ENCODE data around the gene HPCAL1. TPM values are rescaled to one million over a fixed set of nuclear protein-coding genes. Genes with fewer than 3 reads are reported as not detected.
A peak's percentile ranks its signal among the peaks of the same experiment; 100 is the strongest.

Gene HPCAL1
- total RNA-seq, 1 experiment from 2014 or later = 26.9 TPM

DNA sequence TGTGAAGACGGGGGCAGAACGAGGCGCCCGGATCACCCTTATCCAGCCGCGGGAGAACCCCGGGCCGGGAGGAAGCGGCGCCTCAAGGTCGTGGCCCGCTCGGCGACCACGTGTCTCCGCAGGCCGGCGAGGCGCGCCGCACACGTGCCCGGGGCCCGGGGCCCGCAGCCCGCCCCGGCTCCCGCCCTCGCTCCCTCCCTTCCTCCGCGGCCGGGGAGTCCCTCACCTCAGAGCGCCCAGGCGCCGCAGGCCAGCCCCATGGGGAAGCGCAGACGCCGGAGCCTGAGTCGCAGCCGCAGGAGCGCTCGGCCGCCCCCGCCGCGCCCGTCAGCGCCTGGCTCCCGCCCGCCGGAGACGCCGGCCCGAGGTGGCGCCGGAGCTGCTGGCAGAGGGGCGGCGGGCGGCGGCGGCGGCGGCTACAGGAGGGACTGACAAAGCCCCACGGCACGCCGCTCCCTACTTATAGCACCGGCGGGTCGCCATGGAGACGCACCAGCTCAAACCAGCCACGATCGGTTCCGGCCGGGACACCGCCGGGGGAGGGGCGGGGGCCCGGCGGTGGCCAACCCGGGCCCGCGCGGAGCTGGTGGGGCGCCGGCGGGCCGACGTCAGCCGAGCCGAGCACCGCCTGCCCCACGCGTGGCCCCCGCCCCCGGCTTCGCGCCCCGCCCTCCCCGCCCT is 145.3 kb downstream of the HPCAL1 start, which contains the start of gene ODC1:
Gene ODC1 (minus strand): TSS at position 433 of the 681 bp plus-strand sequence. CDS start 3,295 bp downstream, outside the sequence.
- peaks cover 6% of the 10 kb centered on the region for H3K36me3 ChIP-seq (ENCODE audit: control insufficient read depth, insufficient read depth, low read length)
- DNase-seq = peak; percentile 98 to 99
- no peaks in the 10 kb centered on the region for H3K9me3 ChIP-seq
- H3K36me3 Mint-ChIP-seq (ENCODE audit: insufficient read depth, unreplicated experiment) = peaks cover 50% of the 10 kb centered on the region
- peaks cover 17% of the 10 kb centered on the region for H3K4me1 Mint-ChIP-seq (ENCODE audit: low read depth, unreplicated experiment)
- H3K27me3 ChIP-seq (replicated peaks; ENCODE audit: control insufficient read depth, insufficient read depth, low read length) = no peaks in the 10 kb centered on the region
- no peaks in the 10 kb centered on the region for H3K9me3 Mint-ChIP-seq (ENCODE audit: unreplicated experiment)
- peak within 1 kb of the TSS; percentile 84 for H3K4me3 Mint-ChIP-seq (ENCODE audit: unreplicated experiment)
- H3K27ac Mint-ChIP-seq (ENCODE audit: unreplicated experiment) = peak within 1 kb of the TSS; percentile 87
- BruUV-seq (replicated peaks) = no TSS peak
- intact Hi-C loops (cut with micrococcal nuclease; ENCODE audit: unreplicated experiment) = no loop called here
- TF ChIP-seq CTCF (IDR thresholded peaks at IDR 0.05; ENCODE audit: insufficient read depth in 1 of 2, low read depth in 1 of 2, low read length in 1 of 2, severe bottlenecking in 1 of 2, unreplicated experiment in 1 of 2) = no peak
- H3K4me3 ChIP-seq (ENCODE audit: low read depth, low read length) = peak within 1 kb of the TSS; percentile 97
- no peaks in the 10 kb centered on the region for H3K27me3 Mint-ChIP-seq (ENCODE audit: insufficient read depth, unreplicated experiment)
- POLR2A ChIA-PET = interaction anchor here (0.5 to 2.9 kb wide), 23 partner anchors 8 to 422 kb away, joined by 3 to 15 read pairs (median 5); partner anchors contain the start of gene KLF11
- peaks cover 17% of the 10 kb centered on the region for H3K4me1 ChIP-seq
- CTCF ChIA-PET = interaction anchor here (0.6 to 1.8 kb wide), 6 partner anchors 13 to 327 kb away, joined by 3 to 15 read pairs (median 3); no protein-coding TSS in a partner anchor

DNA sequence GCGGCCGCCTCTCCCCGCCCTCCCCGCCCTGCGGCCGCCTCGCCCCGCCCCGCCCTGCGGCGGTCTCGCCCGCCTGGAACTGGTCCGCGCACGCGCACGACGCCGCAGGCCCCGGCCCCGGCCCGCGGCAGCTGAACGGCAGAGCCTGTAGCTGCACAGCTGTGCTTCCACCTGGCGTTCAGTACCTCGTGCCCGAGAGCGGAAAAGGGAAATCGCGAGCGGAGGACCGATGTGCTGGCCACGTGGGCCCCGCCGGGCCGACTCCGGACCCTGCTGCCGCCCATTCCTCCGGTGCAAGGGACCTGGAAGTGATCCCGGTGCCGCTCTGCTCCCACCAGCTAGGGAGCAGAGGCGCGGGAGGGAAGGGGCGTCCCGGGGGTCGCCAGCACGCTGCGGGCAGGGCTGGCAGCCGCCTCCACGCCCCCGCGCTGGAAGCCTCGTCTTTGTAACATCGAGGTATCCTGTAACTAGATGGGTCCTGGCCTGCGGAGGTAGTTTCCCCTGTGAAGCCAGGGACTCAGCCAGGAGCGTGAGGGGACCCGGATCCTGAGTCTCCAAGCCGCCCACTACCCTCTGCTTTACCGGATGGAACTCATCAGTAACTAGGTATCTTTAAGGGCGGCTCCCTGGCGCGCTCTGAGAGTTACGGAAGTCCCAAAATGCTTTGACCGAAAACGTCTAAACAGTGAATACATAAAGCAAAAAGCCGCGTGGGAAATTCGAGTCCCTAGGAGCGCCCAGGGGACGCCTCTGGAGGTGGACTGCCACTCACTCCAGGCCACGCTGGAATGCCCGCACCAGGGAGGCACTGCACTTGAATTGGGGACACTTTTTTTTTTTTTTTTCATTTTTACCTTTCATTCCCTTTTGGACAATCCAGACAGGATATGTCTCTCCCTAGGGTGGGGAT is 146.1 kb downstream of the HPCAL1 start:
- H3K27ac Mint-ChIP-seq (ENCODE audit: unreplicated experiment) = peak overlapping the region; percentile 87

More for the DNA sequence above, 146.1 kb downstream of the HPCAL1 start:
- H3K9me3 Mint-ChIP-seq (ENCODE audit: unreplicated experiment) = no peaks in the 10 kb centered on the region
- CTCF ChIA-PET = interaction anchor here (0.5 to 1.8 kb wide), 9 partner anchors 14 to 1768 kb away, joined by 3 to 17 read pairs (median 4); no protein-coding TSS in a partner anchor
- peaks cover 17% of the 10 kb centered on the region for H3K4me1 Mint-ChIP-seq (ENCODE audit: low read depth, unreplicated experiment)
- DNase-seq = peak; percentile 95 to 97
- Histone ChIP-seq H3K36me3 (ENCODE audit: control insufficient read depth, insufficient read depth, low read length) (peaks cover 4% of the 10 kb centered on the region; the same call in 1 of the 2 replicates), H3K9me3 (no peaks in the 10 kb centered on the region), H3K27me3 (replicated peaks; ENCODE audit: control insufficient read depth, insufficient read depth, low read length) (no peaks in the 10 kb centered on the region), H3K4me1 (peaks cover 17% of the 10 kb centered on the region), H3K4me3 (ENCODE audit: low read depth, low read length) (peak overlapping the region; percentile 97)
- POLR2A ChIA-PET = interaction anchor here (0.5 to 2.9 kb wide), 23 partner anchors 7 to 423 kb away, joined by 3 to 15 read pairs (median 4); partner anchors contain the start of gene KLF11
- peaks cover 42% of the 10 kb centered on the region for H3K36me3 Mint-ChIP-seq (ENCODE audit: insufficient read depth, unreplicated experiment)
- intact Hi-C loops (cut with micrococcal nuclease; ENCODE audit: unreplicated experiment) = no loop called here
- H3K27me3 Mint-ChIP-seq (ENCODE audit: insufficient read depth, unreplicated experiment) = no peaks in the 10 kb centered on the region
- peak overlapping the region; percentile 84 for H3K4me3 Mint-ChIP-seq (ENCODE audit: unreplicated experiment)
- peak in 1 of 2 experiments; percentile 27 for TF ChIP-seq CTCF (IDR thresholded peaks at IDR 0.05; ENCODE audit: insufficient read depth in 1 of 2, low read depth in 1 of 2, low read length in 1 of 2, severe bottlenecking in 1 of 2, unreplicated experiment in 1 of 2)
- TSS peak; percentile 81 for BruUV-seq (replicated peaks)

Data from Caco-2 (cell line).